ENCODE data around the gene PACRG.

GRCh38 chr6:162721404-162721687 is 6.4 kb upstream of the PACRG start:
- no peak for TF ChIP-seq CTCF (IDR thresholded peaks at IDR 0.05)
- TF ChIP-seq POLR2A (IDR thresholded peaks at IDR 0.05) = no peak

All from testis (tissue), 2 donors.